Hepatocyte (in vitro differentiated cells): ENCODE measurements around the gene CHST2.

Experiments
- EZH2 ChIP-seq: fragments of 200-600 bp; sonication (generic); IDR thresholded peaks from 2 replicates; pipeline ENCODE4 v1.6.1; 2016; ENCODE audit warnings: antibody characterized with exemption, mild to moderate bottlenecking, borderline replicate concordance
- TF ChIP-seq, protein P1 (sequence below): fragments of 200-600 bp; sonication (generic); IDR thresholded peaks from 2 replicates; pipeline ENCODE4 v1.5.1; 2016; ENCODE audit warnings: antibody characterized with exemption, mild to moderate bottlenecking; ENCODE audit not compliant: poor library complexity

DNA sequence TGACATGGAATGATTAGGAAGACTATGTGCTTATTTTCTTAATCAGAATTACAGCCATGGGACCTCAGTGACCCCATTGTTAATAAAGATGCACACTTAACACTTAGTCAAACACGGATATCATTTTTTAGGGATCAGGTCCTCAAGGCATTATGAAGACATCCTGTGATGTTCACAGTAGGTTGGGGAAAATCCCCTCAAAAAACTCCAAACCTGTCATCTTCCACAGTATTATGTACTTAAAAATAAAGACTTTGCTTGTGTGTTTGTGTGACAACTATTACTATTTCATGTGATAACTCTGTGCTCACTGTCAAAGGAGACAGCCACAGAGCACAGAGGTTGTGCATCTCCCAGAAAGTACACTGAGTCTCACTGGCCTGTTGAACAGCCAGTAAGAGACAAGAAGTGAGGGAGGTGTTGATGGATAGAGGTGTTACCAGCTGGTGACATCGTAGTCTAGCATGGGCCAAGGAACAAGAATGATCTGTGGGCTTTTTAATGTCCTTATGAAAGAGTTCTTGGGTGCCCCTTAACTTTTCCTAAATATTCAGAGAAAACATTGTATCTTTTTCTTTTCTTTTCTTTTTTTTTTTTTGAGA, 18.0 kb downstream of the CHST2 start:
- TF ChIP-seq, protein P1, sequence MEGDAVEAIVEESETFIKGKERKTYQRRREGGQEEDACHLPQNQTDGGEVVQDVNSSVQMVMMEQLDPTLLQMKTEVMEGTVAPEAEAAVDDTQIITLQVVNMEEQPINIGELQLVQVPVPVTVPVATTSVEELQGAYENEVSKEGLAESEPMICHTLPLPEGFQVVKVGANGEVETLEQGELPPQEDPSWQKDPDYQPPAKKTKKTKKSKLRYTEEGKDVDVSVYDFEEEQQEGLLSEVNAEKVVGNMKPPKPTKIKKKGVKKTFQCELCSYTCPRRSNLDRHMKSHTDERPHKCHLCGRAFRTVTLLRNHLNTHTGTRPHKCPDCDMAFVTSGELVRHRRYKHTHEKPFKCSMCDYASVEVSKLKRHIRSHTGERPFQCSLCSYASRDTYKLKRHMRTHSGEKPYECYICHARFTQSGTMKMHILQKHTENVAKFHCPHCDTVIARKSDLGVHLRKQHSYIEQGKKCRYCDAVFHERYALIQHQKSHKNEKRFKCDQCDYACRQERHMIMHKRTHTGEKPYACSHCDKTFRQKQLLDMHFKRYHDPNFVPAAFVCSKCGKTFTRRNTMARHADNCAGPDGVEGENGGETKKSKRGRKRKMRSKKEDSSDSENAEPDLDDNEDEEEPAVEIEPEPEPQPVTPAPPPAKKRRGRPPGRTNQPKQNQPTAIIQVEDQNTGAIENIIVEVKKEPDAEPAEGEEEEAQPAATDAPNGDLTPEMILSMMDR = no peak
- no peak for TF ChIP-seq EZH2
